Ureter (tissue), 1 donor: ENCODE data around the gene UGT1A3. TPM values are rescaled to one million over a fixed set of nuclear protein-coding genes. Genes with fewer than 3 reads are reported as not detected.
"Not testable (repeated sequence)": the region's sequence is repeated elsewhere in the genome, so short reads cannot be mapped to it uniquely, and the experiment has no call there.

ENCODE experiments used
- DNase-seq: peaks from one replicate; pipeline ENCODE4 v3.0.0-alpha.2; 2020; ENCODE audit warnings: low spot score
- total RNA-seq: library from RNA; stranded (reverse); gene quantifications from one replicate; pipeline ENCODE4 v1.2.4, GENCODE V29; 2023
- donor health status: DM: yes; HTN: yes; CAD: no.

The UGT1A3 gene
- 20.8 TPM for total RNA-seq

DNA sequence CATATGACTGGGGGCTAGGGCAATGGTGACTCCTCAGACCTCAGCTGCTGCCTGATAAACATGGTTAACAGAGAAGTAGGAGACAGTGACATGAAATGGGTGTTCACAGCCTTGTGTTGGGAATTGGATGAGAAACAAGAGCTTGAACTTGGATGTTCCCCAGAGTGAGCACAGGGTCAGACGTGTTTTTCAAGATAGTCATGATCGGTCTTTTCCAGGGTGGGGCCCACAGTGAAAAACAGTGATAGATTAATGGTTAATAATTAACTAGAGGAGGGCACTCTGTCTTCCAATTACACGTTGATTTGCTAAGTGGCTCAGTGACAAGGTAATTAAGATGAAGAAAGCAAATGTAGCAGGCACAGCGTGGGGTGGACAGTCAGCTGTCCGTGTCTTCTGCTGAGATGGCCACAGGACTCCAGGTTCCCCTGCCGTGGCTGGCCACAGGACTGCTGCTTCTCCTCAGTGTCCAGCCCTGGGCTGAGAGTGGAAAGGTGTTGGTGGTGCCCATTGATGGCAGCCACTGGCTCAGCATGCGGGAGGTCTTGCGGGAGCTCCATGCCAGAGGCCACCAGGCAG lies at the start of gene UGT1A3:
TSS of gene UGT1A3 (plus strand) at position 320 of the 579 bp plus-strand sequence. CDS start at position 405, 85 bp downstream.
- DNase-seq, result no peak

DNA sequence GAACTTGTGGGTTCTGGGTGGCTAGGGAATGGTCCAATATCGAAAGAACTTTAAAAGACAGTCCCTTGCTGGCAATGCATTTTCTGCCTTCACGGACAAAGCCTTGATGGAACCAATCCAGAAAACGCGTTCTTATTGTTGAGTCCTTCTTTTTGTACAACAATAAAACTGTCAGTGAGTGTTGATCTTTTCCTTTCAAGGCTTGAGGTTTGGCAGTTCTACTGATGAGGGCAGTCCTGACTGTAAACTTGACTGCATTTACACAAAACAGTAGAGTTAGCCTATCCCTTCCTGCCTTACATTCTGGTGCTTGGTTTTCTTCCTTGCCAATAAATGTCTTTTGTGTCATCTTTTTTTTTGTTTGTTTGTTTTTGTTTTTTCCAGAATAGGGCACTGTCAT lies 49.6 kb upstream of the UGT1A3 start:
- DNase-seq, result no peak

DNA sequence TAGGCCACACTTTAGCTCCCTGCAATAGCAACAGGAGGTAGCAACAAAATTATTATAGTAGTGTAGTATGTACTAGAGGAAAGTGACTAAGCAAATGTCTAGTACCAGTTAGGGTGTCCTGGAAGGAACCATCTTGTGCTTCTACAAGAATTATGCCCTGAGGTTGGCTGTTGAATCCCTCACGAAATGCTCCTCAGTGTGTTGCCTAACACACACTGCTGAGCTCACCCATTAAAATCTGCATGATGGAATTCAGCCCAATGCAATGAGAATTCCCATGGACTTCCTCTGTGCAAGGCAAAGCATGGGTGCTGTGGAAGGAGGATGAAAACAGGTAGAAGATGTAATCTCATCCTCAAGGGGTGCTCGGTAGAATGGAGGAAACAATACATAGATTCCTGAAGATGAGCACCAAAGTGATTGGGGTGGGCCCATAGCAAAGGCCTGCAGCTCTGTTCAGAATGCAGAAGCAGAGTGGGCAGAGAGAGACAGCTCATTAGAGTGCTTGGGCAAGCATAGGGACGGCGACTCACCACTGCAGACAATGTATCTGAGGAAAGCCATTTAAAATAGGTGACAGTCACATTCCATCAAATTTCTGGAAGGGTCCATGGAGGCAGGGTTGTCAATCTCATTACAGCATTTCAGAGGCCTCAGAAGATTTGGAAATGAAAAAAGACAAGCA lies 48.3 kb upstream of the UGT1A3 start:
- no peak for DNase-seq

DNA sequence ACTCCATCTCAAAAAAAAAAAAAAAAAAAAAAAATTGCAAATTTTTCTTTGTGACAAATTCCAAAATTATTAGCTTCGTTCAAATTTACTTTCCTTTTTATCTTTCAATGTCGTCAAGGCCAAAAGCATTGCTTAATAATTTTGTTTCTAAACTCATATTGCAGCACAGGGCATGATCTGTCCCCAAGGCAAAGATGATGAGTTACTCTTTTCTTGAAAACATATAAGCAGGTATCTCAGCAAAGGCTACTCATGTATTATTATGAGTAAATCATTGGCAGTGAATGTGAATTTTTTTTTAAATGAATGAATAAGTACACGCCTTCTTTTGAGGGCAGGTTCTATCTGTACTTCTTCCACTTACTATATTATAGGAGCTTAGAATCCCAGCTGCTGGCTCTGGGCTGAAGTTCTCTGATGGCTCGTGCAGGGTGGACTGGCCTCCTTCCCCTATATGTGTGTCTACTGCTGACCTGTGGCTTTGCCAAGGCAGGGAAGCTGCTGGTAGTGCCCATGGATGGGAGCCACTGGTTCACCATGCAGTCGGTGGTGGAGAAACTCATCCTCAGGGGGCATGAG lies 47.2 kb upstream of the UGT1A3 start, which contains the start of gene UGT1A7:
TSS of gene UGT1A7 (plus strand) at position 381 of the 579 bp plus-strand sequence. CDS start at position 418, 37 bp downstream.
- DNase-seq, result no peak

DNA sequence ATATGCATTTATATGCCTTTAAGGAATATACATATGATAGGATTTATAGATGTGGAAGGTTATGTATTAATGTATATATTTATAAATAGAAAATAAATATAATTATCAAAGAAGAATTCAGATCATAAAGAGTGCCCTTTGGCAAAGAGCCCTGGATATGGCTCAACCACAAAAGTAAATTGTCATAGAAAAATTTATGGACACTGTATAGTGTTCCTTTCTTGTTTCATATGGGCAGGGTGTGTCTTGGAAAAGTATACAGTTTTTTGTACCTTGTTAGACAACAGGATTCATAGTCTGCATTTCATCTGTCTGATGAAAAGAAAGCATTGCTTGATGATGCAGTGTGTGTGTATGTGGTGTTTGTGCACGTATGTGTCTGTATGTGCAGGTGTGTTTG lies 44.2 kb upstream of the UGT1A3 start:
- DNase-seq, result no peak

DNA sequence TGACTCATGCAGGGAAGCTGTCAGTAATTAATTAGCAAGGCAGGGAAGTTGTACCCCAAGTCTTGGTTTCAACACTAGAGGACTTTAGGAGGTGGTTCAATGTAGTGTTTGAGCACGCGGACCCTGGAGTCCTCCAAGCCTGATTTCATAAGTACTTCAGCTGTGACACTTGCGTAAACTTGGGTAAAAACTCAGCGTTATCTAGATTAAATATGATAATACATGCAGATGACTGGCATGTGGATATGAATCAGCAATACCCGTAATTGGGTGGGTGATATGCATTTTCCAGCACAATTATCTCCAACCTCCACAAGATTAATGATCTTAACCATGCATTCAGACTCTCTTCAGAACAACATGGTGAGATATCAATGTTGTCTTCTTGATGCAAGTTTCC lies 41.9 kb upstream of the UGT1A3 start:
- no peak for DNase-seq

DNA sequence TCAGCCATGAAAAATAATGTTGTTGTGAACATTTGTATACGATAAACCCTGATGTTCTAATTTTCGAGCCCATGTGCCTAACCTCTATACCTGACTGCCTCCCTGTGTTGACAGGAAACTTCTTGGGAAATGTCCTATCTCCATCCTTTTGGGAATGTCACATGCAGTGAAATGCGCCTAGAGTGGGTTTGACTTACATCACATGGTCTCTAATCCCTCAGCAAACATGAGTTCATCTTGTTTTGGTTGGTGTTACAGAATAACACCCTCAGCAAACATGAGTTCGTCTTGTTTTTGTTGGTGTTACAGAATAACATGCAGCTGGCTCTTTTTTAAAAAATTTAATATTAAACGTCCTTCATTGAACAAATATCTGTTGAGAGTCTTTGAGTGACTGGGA lies 40.5 kb upstream of the UGT1A3 start:
- DNase-seq, result no peak

DNA sequence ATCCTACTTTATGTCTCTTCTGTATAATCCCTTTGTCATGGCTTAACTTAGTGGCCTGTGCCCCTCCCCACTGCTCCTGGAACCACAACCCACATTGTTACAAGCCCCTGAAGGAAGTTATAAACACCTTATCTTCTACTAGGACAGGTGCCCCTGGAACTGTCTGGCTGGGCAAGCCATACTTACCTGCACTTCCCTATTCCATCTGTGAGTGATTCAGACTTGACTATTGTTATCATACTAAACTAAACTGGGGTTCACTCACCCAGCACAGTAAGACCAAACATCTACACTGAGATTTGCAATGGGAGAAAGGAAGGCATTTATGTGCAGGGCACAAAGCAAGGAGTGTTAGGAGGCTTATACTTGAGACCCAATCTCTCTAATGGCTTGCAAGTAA lies 39.8 kb upstream of the UGT1A3 start:
- DNase-seq, result no peak

DNA sequence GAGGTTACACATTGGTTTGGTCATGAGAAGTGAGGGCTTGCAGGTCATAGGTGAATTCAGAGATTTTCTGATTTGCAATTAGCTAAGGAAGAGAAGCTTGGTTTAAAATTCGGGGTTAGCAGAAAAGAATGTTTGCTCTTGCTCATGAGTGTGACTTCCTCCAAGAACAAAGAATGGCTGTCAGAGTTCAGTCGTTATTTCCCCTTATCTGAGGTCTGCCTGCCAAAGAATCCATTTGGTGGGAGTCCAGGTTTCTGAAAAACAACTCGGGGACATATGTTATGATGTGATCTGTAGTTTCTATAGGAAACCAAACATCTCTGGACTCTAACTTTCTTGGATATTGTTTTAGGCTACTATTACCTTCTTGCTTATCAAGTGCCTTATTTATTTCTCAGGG lies 39.3 kb upstream of the UGT1A3 start:
- DNase-seq, result no peak

DNA sequence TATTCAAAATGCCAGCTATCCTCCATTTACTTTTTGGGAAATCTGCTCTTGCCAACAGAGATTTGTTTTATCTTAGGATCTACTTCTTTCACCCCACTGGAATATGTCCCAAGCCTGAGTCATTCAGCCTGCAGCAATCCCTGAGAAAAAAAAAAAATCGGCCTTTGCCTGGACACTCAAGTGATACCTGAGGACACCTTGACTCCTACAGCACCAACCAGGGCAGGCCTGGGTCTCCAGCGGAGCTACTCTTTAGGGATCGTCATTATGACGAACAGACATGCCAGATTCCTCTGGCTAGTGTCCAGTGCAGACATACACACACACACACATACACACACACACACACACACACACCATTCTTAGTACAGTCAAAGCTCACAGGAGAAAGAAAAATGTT lies 38.4 kb upstream of the UGT1A3 start:
- no peak for DNase-seq

DNA sequence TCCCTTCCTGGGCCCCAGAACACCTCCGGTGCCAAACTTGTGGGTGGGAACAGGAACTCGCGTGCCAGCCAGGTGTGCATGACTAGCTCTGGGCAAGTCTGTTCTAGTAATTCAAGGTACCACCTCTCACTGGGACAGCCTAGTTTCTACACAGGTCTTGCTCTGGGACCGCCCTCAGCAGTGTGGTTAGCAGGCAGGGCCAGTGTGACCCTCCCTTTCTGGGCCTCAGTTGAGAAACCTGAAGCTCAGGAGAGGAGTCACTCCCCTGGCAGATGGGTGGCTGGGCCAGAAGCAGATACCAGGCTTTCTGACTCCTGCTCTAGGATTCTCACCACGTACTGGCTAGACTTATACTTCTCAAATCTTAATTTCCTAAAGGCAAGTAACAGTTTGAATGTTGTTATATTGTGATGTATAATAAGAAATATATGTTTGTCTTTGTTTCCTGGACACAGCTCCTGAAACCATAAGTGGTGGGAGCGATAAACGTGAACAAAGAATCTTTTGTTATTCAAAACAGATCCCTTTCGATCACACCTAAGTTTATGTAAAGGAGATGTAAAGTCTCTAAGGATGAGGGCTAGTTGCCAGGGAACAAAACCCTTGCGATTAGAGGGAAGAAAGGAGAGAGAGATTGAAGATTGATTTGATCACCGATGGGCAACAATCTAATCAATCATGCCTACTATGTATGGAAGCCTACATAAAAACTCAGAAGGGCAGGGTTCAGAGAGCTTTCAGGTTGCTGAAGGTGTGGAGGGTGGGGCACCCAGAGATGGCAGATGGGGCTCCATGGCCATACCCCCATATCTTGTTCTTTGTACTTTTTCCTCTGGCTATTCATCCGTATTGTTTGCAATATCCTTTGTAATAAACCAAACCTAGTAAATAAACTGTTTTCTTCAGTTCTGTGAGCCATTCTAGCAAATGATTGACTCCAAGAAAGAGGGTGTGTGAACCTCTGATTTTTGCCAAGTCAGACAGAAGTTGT lies 37.1 kb upstream of the UGT1A3 start:
- peak; percentile 91 for DNase-seq

DNA sequence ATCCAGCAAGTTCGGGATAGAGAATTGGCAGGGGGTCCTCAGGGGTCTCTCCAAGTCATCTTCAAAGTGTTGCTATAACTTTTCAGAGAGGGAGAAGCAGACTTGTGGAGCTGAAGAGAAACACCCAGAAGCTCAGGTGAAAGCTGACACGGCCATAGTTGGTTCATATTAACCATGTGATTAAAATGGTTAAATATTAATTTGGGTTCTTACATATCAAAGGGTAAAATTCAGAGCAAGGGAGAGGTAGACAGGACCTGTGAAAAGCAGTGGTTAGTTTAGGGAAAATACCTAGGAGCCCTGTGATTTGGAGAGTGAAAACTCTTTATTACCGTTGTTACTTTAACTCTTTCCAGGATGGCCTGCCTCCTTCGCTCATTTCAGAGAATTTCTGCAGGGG lies 36.2 kb upstream of the UGT1A3 start, which contains the start of gene UGT1A6:
TSS of gene UGT1A6 (plus strand) at position 243 of the 400 bp plus-strand sequence. CDS start at position 358, 115 bp downstream.
- no peak for DNase-seq

DNA sequence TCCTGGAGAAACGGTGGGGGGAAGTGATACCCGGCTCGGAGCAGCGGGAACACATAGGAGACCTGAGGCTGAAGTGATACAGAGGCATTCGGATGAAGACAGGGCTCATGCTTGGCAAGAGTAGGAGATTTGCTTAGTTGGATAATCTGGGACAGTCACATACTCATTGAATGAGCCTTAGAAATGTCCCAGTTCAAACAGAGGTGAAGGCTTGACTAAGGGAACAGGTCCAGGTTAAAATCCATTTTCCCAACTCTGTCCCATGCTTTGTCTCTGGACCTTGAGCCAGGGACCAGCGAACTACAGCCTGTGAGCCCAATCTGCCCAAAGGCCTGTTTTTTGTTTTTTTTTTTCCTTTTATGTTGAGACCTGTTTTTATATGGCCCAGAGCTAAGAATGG lies 34.9 kb upstream of the UGT1A3 start:
- no peak for DNase-seq

DNA sequence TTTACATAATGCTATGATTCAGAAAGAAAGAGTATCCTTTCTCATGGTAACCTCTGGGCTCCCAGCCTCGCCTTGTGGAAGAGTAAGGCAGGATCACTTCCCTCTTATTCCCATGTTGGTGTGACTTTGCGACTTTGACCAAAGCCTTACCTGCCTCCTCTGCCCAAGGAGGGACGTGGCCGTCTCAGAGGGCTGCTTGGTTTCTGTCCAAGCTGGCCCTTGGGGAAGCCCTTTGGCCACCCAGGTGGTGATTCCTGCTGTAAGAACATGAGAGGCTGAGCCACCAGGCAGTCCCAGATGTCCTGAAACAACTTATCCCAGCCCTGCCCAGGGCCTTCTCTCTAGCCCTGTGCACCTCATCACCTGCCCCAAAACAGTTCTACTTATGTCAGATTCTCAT lies 30.1 kb upstream of the UGT1A3 start:
- DNase-seq, result no peak

DNA sequence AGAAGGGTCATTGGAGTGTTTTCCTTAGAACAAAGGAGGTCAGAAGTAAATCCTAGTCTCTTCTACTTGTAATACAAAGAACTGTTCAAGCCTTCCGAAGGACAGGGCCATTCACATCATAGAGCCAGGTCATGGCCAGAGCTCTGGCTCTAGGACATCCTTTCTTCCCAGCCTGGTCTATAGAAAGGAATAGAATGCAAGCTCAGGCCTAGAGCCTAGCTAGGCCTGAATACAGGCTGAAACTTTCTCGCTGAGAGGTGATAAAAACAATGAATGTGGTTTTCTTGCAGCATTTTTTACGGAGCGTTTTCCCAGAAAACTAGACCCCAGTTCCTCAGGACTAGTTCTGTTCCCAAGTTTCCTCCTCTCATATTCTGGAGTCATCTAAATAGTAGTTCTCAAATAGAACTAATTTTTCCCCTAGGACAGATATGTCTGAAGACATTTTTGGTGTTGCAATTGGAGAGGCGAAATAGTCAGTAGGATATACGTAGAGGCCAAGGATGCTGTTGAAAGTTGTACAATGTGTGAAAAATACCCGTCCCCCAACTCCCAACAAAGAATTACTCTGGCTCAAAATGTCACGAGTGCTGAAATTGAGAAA lies 29.3 kb upstream of the UGT1A3 start:
- DNase-seq, result no peak

DNA sequence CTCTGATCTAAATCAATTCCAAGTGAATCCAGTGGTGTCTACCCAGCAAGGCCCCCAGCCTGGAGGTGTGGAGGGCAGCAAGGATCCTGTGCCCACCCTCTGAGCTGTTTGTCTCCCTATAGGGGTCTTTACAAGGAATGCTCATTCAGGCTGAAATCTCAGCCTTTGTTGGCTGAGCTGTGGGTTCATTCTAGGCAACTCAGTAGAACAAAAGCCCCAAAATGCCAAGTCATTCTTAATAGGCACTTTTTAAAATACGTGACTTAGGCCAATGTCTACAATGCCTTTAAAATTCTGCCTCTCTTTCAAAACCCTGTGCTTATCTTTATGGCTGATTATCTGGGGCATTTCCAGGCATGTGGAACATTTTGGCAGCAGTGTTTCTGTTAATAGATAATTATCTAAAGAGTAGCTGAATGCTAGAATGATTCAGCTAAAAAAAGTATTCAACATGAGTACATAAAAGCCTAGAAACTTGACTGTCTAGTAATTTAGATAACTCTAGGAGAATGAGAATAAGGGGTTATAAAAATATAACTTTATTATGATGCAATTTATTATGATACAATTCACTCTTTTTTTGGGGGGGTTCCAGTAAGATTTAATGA lies 28.7 kb upstream of the UGT1A3 start:
- peak; percentile 66 for DNase-seq

DNA sequence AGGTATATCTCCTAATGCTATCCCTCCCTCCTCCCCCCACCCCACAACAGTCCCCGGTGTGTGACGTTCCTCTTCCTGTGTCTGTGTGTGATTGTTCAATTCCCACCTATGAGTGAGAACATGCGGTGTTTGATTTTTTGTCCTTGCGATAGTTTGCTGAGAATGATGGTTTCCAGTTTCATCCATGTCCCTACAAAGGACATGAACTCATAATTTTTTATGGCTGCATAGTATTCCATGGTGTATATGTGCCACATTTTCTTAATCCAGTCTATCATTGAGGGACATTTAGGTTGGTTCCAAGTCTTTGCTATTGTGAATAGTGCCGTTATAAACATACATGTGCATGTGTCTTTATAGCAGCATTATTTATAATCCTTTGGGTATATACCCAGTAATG lies 28.0 kb upstream of the UGT1A3 start:
- not testable (repeated sequence) for DNase-seq

DNA sequence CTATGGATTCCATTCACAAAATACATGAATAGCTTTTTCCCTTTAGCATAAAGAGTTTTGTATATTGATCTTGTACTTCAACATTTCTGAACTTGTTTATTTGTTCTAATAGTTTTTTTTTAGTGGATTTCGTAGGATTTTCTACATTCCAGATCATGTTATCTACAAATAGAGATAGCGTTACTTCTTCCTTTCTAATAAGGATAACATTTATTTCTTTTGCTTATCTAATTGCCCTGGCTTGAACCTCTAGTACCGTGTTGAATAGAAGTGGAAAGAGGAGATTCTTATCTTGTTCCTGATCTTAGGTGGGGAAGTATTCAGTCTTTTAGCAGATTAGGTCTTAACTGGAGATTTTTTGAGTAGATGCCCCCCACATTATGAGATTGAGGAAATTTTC lies 26.6 kb upstream of the UGT1A3 start:
- no peak for DNase-seq

DNA sequence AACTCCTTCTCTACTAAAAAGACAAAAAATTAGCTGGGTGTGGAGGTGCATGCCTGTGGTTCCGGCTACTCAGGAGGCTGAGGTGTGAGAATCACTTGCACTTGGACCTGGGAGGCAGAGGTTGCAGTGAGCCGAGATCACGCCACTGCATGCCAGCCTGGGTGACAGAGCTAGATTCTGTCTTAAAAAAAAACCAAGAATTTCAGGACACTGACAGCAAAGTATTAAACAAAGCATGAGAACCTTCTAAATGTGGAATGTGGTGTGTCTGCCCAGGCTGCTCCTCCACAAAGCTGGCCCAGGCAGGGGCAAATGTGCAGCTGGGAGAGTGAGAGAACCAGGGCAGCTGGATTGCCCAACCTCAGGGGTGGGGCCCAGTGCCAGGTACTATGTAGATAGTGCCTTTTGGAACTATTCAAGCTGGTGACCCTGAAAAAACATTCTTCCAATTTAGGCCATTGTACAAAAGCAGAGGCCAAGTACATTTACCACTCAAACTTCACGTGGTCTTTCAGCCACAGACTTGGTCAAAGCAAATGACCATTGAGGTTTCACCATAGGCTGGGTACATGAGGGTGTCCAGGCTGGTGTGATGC lies 22.8 kb upstream of the UGT1A3 start:
- DNase-seq, result peak; percentile 65

DNA sequence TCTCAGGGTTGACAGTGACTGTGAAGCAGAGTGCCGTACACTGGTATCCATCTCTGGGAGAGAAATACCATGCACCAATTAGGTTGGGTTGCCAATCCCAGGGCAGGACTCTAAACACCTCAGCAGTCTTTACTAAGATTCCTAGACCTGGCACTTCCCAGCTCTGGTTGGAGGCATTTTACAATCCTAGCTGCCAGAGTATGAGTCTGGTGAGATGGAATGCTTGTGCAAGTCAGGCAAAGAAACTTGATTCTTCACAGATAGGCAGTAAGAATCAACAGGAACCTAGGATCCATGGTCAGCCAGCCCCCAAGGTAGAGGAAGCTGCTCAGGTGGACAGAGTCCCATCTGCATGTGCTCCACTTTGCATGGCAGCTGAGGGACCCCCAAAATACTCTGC lies 22.1 kb upstream of the UGT1A3 start:
- no peak for DNase-seq
